Measurements from ENCODE around the gene TPBG. TPM values are rescaled to one million over a fixed set of nuclear protein-coding genes. Genes with fewer than 3 reads are reported as not detected.

TPBG gene
- total RNA-seq, 1 donor: 47.8 TPM

GRCh38 chr6:82330171-82330804, 33.3 kb upstream of the TPBG start:
- Histone ChIP-seq H3K79me2 (ENCODE audit: insufficient read depth, low read length) (no peaks in the 10 kb centered on the region), H3K27me3 (ENCODE audit: insufficient read depth, low read length) (no peaks in the 10 kb centered on the region), H3K4me2 (ENCODE audit: insufficient read depth, low read length) (no peak overlapping the region), H2AFZ (ENCODE audit: low read length) (no peak overlapping the region), H3K36me3 (ENCODE audit: insufficient read depth, low read length) (no peaks in the 10 kb centered on the region), H3K4me3 (ENCODE audit: insufficient read depth, low read length) (no peak overlapping the region), H4K20me1 (ENCODE audit: insufficient read depth, low read length) (no peaks in the 10 kb centered on the region), H3K27ac (ENCODE audit: low read depth, low read length) (no peak overlapping the region), H3K9me3 (ENCODE audit: low read depth, low read length) (no peaks in the 10 kb centered on the region), H3K4me1 (ENCODE audit: insufficient read depth, low read length) (no peaks in the 10 kb centered on the region)
- DNase-seq (ENCODE audit: insufficient read length, low spot score, missing footprints): no peak
- no peak for TF ChIP-seq CTCF (IDR thresholded peaks at IDR 0.05; ENCODE audit: extremely low read depth, low read depth, low read length)

DNA sequence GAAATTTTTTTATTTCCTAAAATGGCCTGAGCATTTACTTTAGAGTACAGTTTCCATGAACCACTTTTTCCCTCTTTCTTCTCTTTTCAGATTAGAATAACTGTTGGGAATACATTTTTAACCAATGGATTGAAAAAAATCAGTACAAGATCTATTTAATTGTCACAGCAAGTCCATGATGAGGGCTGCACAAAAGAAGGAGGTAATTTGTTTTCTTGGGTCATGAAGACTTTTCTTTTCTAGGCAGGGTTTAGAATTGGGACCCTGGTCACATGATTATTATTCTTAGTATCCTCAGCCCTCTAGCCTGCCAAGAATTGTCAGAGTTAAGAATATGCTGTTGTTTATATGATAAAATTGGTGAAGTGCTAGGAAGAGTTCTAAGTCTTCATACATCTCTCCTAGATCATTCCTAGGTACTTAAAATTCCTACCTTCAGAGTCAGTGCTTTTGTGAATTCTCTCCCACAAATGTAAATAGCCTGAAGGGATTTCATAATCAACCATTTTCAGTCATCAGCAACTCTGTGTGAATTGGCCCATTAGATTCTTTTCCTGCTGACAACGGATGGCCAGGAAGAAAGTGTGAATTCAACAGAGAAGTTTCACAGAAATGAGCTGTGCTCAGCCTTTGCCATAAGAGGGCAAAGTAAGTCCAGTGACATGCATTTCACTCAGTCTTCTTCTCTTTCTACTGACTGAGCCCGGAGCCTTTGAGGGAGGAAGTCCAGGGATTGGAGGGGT, 32.4 kb upstream of the TPBG start:
- Histone ChIP-seq H3K4me3 (ENCODE audit: insufficient read depth, low read length) (no peak overlapping the region), H3K9me3 (ENCODE audit: low read depth, low read length) (no peaks in the 10 kb centered on the region), H3K4me1 (ENCODE audit: insufficient read depth, low read length) (no peaks in the 10 kb centered on the region), H3K79me2 (ENCODE audit: insufficient read depth, low read length) (no peaks in the 10 kb centered on the region), H2AFZ (ENCODE audit: low read length) (peak overlapping the region; percentile 16), H3K4me2 (ENCODE audit: insufficient read depth, low read length) (peak overlapping the region; percentile 12), H4K20me1 (ENCODE audit: insufficient read depth, low read length) (no peaks in the 10 kb centered on the region), H3K36me3 (ENCODE audit: insufficient read depth, low read length) (no peaks in the 10 kb centered on the region), H3K27ac (ENCODE audit: low read depth, low read length) (no peak overlapping the region), H3K27me3 (ENCODE audit: insufficient read depth, low read length) (no peaks in the 10 kb centered on the region)
- DNase-seq (ENCODE audit: insufficient read length, low spot score, missing footprints): peak; percentile 13
- TF ChIP-seq CTCF (IDR thresholded peaks at IDR 0.05; ENCODE audit: extremely low read depth, low read depth, low read length): peak; percentile 53

GRCh38 chr6:82333781-82334180, 29.8 kb upstream of the TPBG start:
- H3K4me1 ChIP-seq (ENCODE audit: insufficient read depth, low read length): no peaks in the 10 kb centered on the region
- no peak for DNase-seq (ENCODE audit: insufficient read length, low spot score, missing footprints)
- no peak for TF ChIP-seq CTCF (IDR thresholded peaks at IDR 0.05; ENCODE audit: extremely low read depth, low read depth, low read length)
- no peak overlapping the region for H3K4me2 ChIP-seq (ENCODE audit: insufficient read depth, low read length)
- no peaks in the 10 kb centered on the region for H3K9me3 ChIP-seq (ENCODE audit: low read depth, low read length)
- no peak overlapping the region for H3K4me3 ChIP-seq (ENCODE audit: insufficient read depth, low read length)
- H4K20me1 ChIP-seq (ENCODE audit: insufficient read depth, low read length): no peaks in the 10 kb centered on the region
- no peaks in the 10 kb centered on the region for H3K36me3 ChIP-seq (ENCODE audit: insufficient read depth, low read length)
- no peak overlapping the region for H3K27ac ChIP-seq (ENCODE audit: low read depth, low read length)
- H3K79me2 ChIP-seq (ENCODE audit: insufficient read depth, low read length): no peaks in the 10 kb centered on the region
- H2AFZ ChIP-seq (ENCODE audit: low read length): no peak overlapping the region
- H3K27me3 ChIP-seq (ENCODE audit: insufficient read depth, low read length): no peaks in the 10 kb centered on the region

DNA sequence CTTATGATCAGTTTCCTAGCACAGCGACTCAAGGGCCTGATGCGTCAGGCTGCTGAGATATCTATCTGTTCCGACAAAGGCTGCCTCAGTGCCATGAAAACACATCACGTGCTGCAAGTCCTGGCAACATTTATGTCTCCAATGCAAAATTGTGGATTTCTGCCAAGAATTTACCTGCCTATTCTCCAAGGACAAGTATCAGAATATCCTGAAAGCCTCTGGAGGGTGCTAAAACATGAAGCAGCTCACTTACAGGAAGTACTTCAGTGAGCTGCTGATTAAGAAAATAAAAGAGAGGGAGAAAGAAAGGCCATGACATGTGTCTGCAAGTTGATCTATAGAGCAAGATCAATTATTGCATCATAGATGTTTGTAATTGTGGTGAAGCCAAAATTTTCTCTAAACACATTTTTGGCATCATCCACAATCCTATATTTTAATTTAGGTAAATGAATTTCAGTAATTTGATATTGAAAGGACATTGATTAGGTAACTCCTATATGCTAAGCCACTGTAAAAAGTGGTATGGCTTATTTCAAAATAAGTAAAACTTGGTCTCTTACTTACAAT, 25.8 kb upstream of the TPBG start:
- Histone ChIP-seq H3K4me2 (ENCODE audit: insufficient read depth, low read length) (no peak overlapping the region), H3K9me3 (ENCODE audit: low read depth, low read length) (peaks cover 3% of the 10 kb centered on the region), H3K4me1 (ENCODE audit: insufficient read depth, low read length) (no peaks in the 10 kb centered on the region), H3K36me3 (ENCODE audit: insufficient read depth, low read length) (no peaks in the 10 kb centered on the region), H3K27me3 (ENCODE audit: insufficient read depth, low read length) (no peaks in the 10 kb centered on the region), H3K4me3 (ENCODE audit: insufficient read depth, low read length) (no peak overlapping the region), H3K27ac (ENCODE audit: low read depth, low read length) (no peak overlapping the region), H3K79me2 (ENCODE audit: insufficient read depth, low read length) (no peaks in the 10 kb centered on the region), H4K20me1 (ENCODE audit: insufficient read depth, low read length) (no peaks in the 10 kb centered on the region), H2AFZ (ENCODE audit: low read length) (no peak overlapping the region)
- no peak for TF ChIP-seq CTCF (IDR thresholded peaks at IDR 0.05; ENCODE audit: extremely low read depth, low read depth, low read length)
- DNase-seq (ENCODE audit: insufficient read length, low spot score, missing footprints): no peak
